ENCODE data around the gene RNF43.

Gene RNF43

GRCh38 chr17:58436245-58436644, 18.9 kb upstream of the RNF43 start:
- DNase-seq (ENCODE audit: insufficient read length, low spot score) (no peak), FAIRE-seq (no peak)
- no peak for TF ChIP-seq CTCF (IDR thresholded peaks at IDR 0.05; ENCODE audit: insufficient read depth, missing control alignments)

- DNase-seq (ENCODE audit: insufficient read length, low spot score) (no peak), FAIRE-seq (no peak)
- TF ChIP-seq CTCF (IDR thresholded peaks at IDR 0.05; ENCODE audit: insufficient read depth, missing control alignments) = no peak
Observed at GRCh38 chr17:58432806-58433573, 15.7 kb upstream of the RNF43 start.

- DNase-seq (ENCODE audit: insufficient read length, low spot score) = no peak
- TF ChIP-seq CTCF (IDR thresholded peaks at IDR 0.05; ENCODE audit: insufficient read depth, missing control alignments) = no peak
- no peak for FAIRE-seq
Observed at GRCh38 chr17:58427807-58428206, 10.5 kb upstream of the RNF43 start.

GRCh38 chr17:58421711-58422110, 4.4 kb upstream of the RNF43 start:
- DNase-seq (ENCODE audit: insufficient read length, low spot score) (no peak), FAIRE-seq (no peak)
- TF ChIP-seq CTCF (IDR thresholded peaks at IDR 0.05; ENCODE audit: insufficient read depth, missing control alignments) = no peak

- no peak for TF ChIP-seq CTCF (IDR thresholded peaks at IDR 0.05; ENCODE audit: insufficient read depth, missing control alignments)
- DNase-seq (ENCODE audit: insufficient read length, low spot score) (no peak), FAIRE-seq (no peak)
Observed at GRCh38 chr17:58420827-58421226, 3.5 kb upstream of the RNF43 start.

GRCh38 chr17:58416937-58417299, 416 bp downstream of the RNF43 start:
- DNase-seq (ENCODE audit: insufficient read length, low spot score) = no peak
- FAIRE-seq = no peak
- no peak for TF ChIP-seq CTCF (IDR thresholded peaks at IDR 0.05; ENCODE audit: insufficient read depth, missing control alignments)

GRCh38 chr17:58416396-58416795, 938 bp downstream of the RNF43 start:
- FAIRE-seq (no peak), DNase-seq (ENCODE audit: insufficient read length, low spot score) (no peak)
- TF ChIP-seq CTCF (IDR thresholded peaks at IDR 0.05; ENCODE audit: insufficient read depth, missing control alignments) = no peak
